ENCODE results near the gene MCF2L. TPM values are rescaled to one million over a fixed set of nuclear protein-coding genes. Genes with fewer than 3 reads are reported as not detected.

MCF2L gene
- total RNA-seq, 1 donor from 2014 or later: 40.4 TPM

DNA sequence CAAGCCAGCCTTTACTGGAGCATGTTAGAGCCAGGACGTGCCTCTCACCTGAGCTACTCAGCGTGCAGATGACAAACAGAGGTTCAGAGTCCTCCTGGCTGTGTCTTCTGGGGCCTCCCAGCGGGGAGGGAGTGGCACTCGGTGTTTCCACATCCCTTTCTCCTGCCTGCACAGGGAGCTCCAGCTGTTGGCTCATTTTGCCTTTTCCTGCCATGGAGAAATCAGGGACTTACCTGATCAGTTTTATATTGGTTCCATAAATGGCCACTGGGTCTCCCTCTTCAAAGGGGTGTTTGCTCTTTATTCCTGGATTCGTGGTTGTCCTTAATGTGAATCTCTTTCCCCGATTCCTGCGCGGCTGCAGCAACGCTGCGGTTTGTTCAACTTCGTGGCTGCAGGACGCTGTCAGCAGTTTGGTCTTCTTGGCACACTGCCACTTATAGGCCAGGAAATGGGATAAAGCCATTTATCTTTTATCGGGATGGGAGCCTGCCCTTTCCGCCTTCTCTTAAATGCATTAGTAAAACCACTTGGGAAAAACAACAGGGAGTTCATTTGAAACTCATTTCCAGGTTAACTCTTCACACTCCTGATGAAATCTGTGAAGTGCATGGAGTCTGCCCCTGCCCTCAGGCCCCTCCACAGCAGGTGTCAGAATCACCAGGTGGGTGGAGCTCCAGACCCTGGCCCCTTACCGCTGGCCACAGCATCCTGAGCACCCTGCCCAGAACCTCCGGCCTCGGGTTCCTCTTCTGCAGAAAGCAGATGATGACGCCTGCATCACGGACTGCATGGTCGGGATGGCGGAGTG, 39.8 kb upstream of the MCF2L start:
- no peak for DNase-seq (ENCODE audit: low spot score)
- peaks cover 29% of the 10 kb centered on the region for H4K20me1 ChIP-seq (ENCODE audit: low read depth)
- no peaks in the 10 kb centered on the region for H3K79me2 ChIP-seq (ENCODE audit: low read depth)
- Mint-ChIP-seq H3K27me3 (ENCODE audit: insufficient read depth, low read depth) (no peaks in the 10 kb centered on the region), H3K4me1 (peaks cover 16% of the 10 kb centered on the region), H3K4me3 (no peak overlapping the region), H3K27ac (peak overlapping the region; percentile 46), H3K9me3 (peaks cover 8% of the 10 kb centered on the region), H3K36me3 (peaks cover 7% of the 10 kb centered on the region)
- H3K27me3 ChIP-seq: no peaks in the 10 kb centered on the region
- no peak overlapping the region for H3K27ac ChIP-seq
- peaks cover 6% of the 10 kb centered on the region for H3F3A ChIP-seq (ENCODE audit: low read depth)
- H3K4me1 ChIP-seq: peaks cover 3% of the 10 kb centered on the region
- H3K36me3 ChIP-seq: no peaks in the 10 kb centered on the region
- H3K4me2 ChIP-seq: no peak overlapping the region
- H3K9ac ChIP-seq: no peak overlapping the region
- no peak overlapping the region for H2AFZ ChIP-seq (replicated peaks)
- H3K9me3 ChIP-seq (ENCODE audit: low read depth): no peaks in the 10 kb centered on the region
- no peak overlapping the region for H3K4me3 ChIP-seq
- TF ChIP-seq EZH2 (IDR thresholded peaks at IDR 0.05): no peak
- TF ChIP-seq, protein P1, sequence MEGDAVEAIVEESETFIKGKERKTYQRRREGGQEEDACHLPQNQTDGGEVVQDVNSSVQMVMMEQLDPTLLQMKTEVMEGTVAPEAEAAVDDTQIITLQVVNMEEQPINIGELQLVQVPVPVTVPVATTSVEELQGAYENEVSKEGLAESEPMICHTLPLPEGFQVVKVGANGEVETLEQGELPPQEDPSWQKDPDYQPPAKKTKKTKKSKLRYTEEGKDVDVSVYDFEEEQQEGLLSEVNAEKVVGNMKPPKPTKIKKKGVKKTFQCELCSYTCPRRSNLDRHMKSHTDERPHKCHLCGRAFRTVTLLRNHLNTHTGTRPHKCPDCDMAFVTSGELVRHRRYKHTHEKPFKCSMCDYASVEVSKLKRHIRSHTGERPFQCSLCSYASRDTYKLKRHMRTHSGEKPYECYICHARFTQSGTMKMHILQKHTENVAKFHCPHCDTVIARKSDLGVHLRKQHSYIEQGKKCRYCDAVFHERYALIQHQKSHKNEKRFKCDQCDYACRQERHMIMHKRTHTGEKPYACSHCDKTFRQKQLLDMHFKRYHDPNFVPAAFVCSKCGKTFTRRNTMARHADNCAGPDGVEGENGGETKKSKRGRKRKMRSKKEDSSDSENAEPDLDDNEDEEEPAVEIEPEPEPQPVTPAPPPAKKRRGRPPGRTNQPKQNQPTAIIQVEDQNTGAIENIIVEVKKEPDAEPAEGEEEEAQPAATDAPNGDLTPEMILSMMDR (IDR thresholded peaks at IDR 0.05): no peak
- no peak for TF ChIP-seq EZH2phosphoT487 (IDR thresholded peaks at IDR 0.05)

DNA sequence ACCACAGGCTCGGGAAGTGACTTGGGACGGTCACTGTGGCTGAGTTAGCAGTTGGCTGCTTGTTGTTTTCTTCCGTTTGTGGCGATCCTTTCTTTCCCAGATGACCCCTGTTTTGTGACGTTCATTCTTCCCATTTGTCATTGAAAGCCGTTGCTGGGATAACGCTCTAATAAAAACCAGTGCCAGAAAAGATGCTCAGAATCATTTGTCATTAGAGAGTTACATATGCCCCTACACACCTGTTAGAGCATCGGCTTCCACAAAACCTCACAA, 39.3 kb upstream of the MCF2L start:
- H3K27ac ChIP-seq: no peak overlapping the region
- no peak overlapping the region for H3K27ac Mint-ChIP-seq
- peaks cover 30% of the 10 kb centered on the region for H4K20me1 ChIP-seq (ENCODE audit: low read depth)
- H3K79me2 ChIP-seq (ENCODE audit: low read depth): no peaks in the 10 kb centered on the region
- peaks cover 6% of the 10 kb centered on the region for H3F3A ChIP-seq (ENCODE audit: low read depth)
- peaks cover 4% of the 10 kb centered on the region for H3K36me3 Mint-ChIP-seq
- H3K9ac ChIP-seq: no peak overlapping the region
- no peaks in the 10 kb centered on the region for H3K9me3 ChIP-seq (ENCODE audit: low read depth)
- no peaks in the 10 kb centered on the region for H3K36me3 ChIP-seq
- H3K27me3 Mint-ChIP-seq (ENCODE audit: insufficient read depth, low read depth): no peaks in the 10 kb centered on the region
- TF ChIP-seq EZH2 (IDR thresholded peaks at IDR 0.05): no peak
- no peak for TF ChIP-seq EZH2phosphoT487 (IDR thresholded peaks at IDR 0.05)
- TF ChIP-seq, protein P1 (IDR thresholded peaks at IDR 0.05): no peak
- H3K4me1 ChIP-seq: peaks cover 3% of the 10 kb centered on the region
- H3K27me3 ChIP-seq: no peaks in the 10 kb centered on the region
- no peak overlapping the region for H3K4me3 ChIP-seq
- H3K4me2 ChIP-seq: no peak overlapping the region
- H3K9me3 Mint-ChIP-seq: peaks cover 8% of the 10 kb centered on the region
- DNase-seq (ENCODE audit: low spot score): no peak
- H3K4me1 Mint-ChIP-seq: peaks cover 16% of the 10 kb centered on the region
- H3K4me3 Mint-ChIP-seq: no peak overlapping the region
- no peak overlapping the region for H2AFZ ChIP-seq (replicated peaks)

DNA sequence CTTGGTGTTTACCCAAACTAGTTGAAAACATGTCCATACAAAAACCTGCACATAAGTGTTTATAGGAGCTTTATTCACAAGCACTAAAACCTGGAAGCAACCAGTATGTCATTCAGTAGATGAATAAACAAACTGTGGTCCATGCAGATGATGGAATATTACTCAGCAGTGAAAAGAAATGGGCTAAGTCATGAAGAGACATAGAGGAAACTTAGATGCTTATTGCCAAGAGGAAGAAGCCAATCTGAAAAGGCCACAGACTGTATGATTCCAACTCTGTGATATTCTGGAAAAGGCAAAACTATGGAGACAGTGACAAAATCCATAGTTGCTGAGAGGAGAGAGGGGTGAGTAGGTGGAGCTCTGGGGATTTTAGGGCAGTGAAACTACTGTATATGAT, 38.8 kb upstream of the MCF2L start:
- DNase-seq (ENCODE audit: low spot score): no peak
- peaks cover 3% of the 10 kb centered on the region for H3K4me1 ChIP-seq
- H4K20me1 ChIP-seq (ENCODE audit: low read depth): peaks cover 30% of the 10 kb centered on the region
- no peak overlapping the region for H3K9ac ChIP-seq
- no peaks in the 10 kb centered on the region for H3K36me3 ChIP-seq
- H3K4me3 ChIP-seq: no peak overlapping the region
- H3K4me2 ChIP-seq: no peak overlapping the region
- TF ChIP-seq EZH2phosphoT487 (IDR thresholded peaks at IDR 0.05): no peak
- TF ChIP-seq, protein P1 (IDR thresholded peaks at IDR 0.05): no peak
- Mint-ChIP-seq H3K27me3 (ENCODE audit: insufficient read depth, low read depth) (no peaks in the 10 kb centered on the region), H3K4me1 (peaks cover 16% of the 10 kb centered on the region), H3K36me3 (peaks cover 4% of the 10 kb centered on the region), H3K4me3 (no peak overlapping the region), H3K9me3 (peaks cover 8% of the 10 kb centered on the region), H3K27ac (no peak overlapping the region)
- H3K27me3 ChIP-seq: no peaks in the 10 kb centered on the region
- peaks cover 6% of the 10 kb centered on the region for H3F3A ChIP-seq (ENCODE audit: low read depth)
- no peaks in the 10 kb centered on the region for H3K9me3 ChIP-seq (ENCODE audit: low read depth)
- no peak overlapping the region for H3K27ac ChIP-seq
- H2AFZ ChIP-seq (replicated peaks): no peak overlapping the region
- H3K79me2 ChIP-seq (ENCODE audit: low read depth): no peaks in the 10 kb centered on the region
